HepG2 (cell line): ENCODE measurements around the gene PSRC1. TPM values are rescaled to one million over a fixed set of nuclear protein-coding genes. Genes with fewer than 3 reads are reported as not detected.

Source experiments
- BCLAF1 ChIP-seq: fragments of 450-650 bp; IDR thresholded peaks from 2 replicates; pipeline ENCODE4 v1.6.1; 2017; ENCODE audit warnings: mild to moderate bottlenecking
- BRF2 ChIP-seq: sonication (generic); formaldehyde crosslinking; IDR thresholded peaks from 2 replicates; pipeline ENCODE4 v1.8.1; 2022; ENCODE audit warnings: mild to moderate bottlenecking, missing genetic modification reagents
- CCAR2 ChIP-seq: fragments of 200-400 bp; formaldehyde crosslinking; optimal IDR thresholded peaks from 2 replicates; pipeline ENCODE3; 2018; ENCODE audit warnings: low read depth, mild to moderate bottlenecking, low read length, moderate library complexity
- DNMT1 ChIP-seq: sonication (generic); formaldehyde crosslinking; IDR thresholded peaks from 2 replicates; pipeline ENCODE4 v1.5.1; 2020; ENCODE audit warnings: mild to moderate bottlenecking, missing genetic modification reagents
- ETV6 ChIP-seq: sonication (generic); formaldehyde crosslinking; conservative IDR thresholded peaks from 2 replicates; pipeline ENCODE4 v1.4.0; 2020; ENCODE audit warnings: missing genetic modification reagents
- FOXA1 ChIP-seq, 2 experiments: fragments of 450-650 bp in 1 of 2; sonication (generic) in 1 of 2; formaldehyde crosslinking in 1 of 2; IDR thresholded peaks; 2 replicates each; pipeline versions ENCODE4 v1.4.0 to v1.6.1; 2016 to 2020; ENCODE audit warnings: missing genetic modification reagents in 1 of 2
- GABPA ChIP-seq, 2 experiments: IDR thresholded peaks; 2 replicates each; pipeline ENCODE4 v1.6.1; 2011 to 2016; ENCODE audit warnings: low read depth in 2 of 2, low read length in 1 of 2, missing biosample characterization in 1 of 2, missing genetic modification characterization in 1 of 2
- GLMP ChIP-seq: sonication (generic); formaldehyde crosslinking; IDR thresholded peaks from 2 replicates; pipeline ENCODE4 v1.9.0; 2021; ENCODE audit warnings: missing genetic modification reagents, mild to moderate bottlenecking, borderline replicate concordance
- MED8 ChIP-seq: sonication (generic); formaldehyde crosslinking; IDR thresholded peaks from 2 replicates; pipeline ENCODE4 v1.8.1; 2023; ENCODE audit warnings: mild to moderate bottlenecking, missing genetic modification reagents; ENCODE audit not compliant: insufficient replicate concordance
- MEF2D ChIP-seq: sonication (generic); formaldehyde crosslinking; IDR thresholded peaks from 2 replicates; pipeline ENCODE4 v1.5.1; 2020; ENCODE audit warnings: mild to moderate bottlenecking, missing genetic modification reagents
- MIER2 ChIP-seq: IDR thresholded peaks from 2 replicates; pipeline ENCODE4 v1.6.1; 2016; ENCODE audit warnings: missing biosample characterization, missing genetic modification reagents
- MTF1 ChIP-seq: sonication (generic); formaldehyde crosslinking; IDR thresholded peaks from 2 replicates; pipeline ENCODE4 v1.5.0; 2020; ENCODE audit warnings: missing genetic modification reagents
- NR2F6 ChIP-seq, 2 experiments: IDR thresholded peaks; 2 replicates each; pipeline ENCODE4 v1.6.1; 2016; ENCODE audit warnings: antibody characterized with exemption in 1 of 2, mild to moderate bottlenecking in 1 of 2
- NR3C1 ChIP-seq: sonication (generic); formaldehyde crosslinking; IDR thresholded peaks from 2 replicates; pipeline ENCODE4 v1.4.0; 2020; ENCODE audit warnings: missing genetic modification reagents
- NRL ChIP-seq: sonication (generic); formaldehyde crosslinking; IDR thresholded peaks from 2 replicates; pipeline ENCODE4 v1.5.0; 2020; ENCODE audit warnings: missing genetic modification reagents, mild to moderate bottlenecking, moderate library complexity, borderline replicate concordance
- TRIM22 ChIP-seq: fragments of 450-650 bp; IDR thresholded peaks from 2 replicates; pipeline ENCODE4 v1.6.1; 2017
- ZNF207 ChIP-seq: fragments of 450-650 bp; IDR thresholded peaks from 2 replicates; pipeline ENCODE4 v1.6.1; 2016; ENCODE audit warnings: antibody characterized with exemption, borderline replicate concordance
- ZNF282 ChIP-seq: fragments of 450-650 bp; IDR thresholded peaks from 2 replicates; pipeline ENCODE4 v1.6.1; 2018; ENCODE audit not compliant: partially characterized antibody
- ZNF430 ChIP-seq: sonication (generic); formaldehyde crosslinking; IDR thresholded peaks from 2 replicates; pipeline ENCODE4 v1.9.0; 2021; ENCODE audit warnings: mild to moderate bottlenecking, missing genetic modification reagents
- ZNF460 ChIP-seq: sonication (generic); formaldehyde crosslinking; IDR thresholded peaks from 2 replicates; pipeline ENCODE4 v1.5.1; 2020; ENCODE audit warnings: missing genetic modification reagents, mild to moderate bottlenecking, borderline replicate concordance
- ZNF672 ChIP-seq: sonication (generic); formaldehyde crosslinking; IDR thresholded peaks from 2 replicates; pipeline ENCODE4 v1.8.1; 2022; ENCODE audit warnings: missing genetic modification reagents
- ZNF792 ChIP-seq: IDR thresholded peaks from 2 replicates; pipeline ENCODE4 v1.6.1; 2016
- polyA plus RNA-seq, 8 experiments: library from polyadenylated mRNA; depleted of rRNA in 3 of 8; stranded (reverse) in 7 of 8; unstranded in 1 of 8; fragments of >200 nt; fragmentation: Illumina TruSeq in 4 of 8; extraction: Trizol in 4 of 8; gene quantifications; 2 replicates each; pipeline versions ENCODE4 v1.2.1 to v1.2.3, GENCODE V29; 2011 to 2016; ENCODE audit warnings: low read depth in 4 of 8, missing spikeins in 1 of 8, mixed read lengths in 1 of 8; ENCODE audit not compliant: insufficient read depth in 1 of 8
- total RNA-seq, 5 experiments: library from RNA; depleted of rRNA; stranded (reverse); fragments of >200 nt; fragmentation: Illumina TruSeq; extraction: Trizol; gene quantifications; 2 replicates each; pipeline ENCODE4 v1.2.3, GENCODE V29; 2016; ENCODE audit warnings: low read depth in 1 of 5

PSRC1 gene
- total and polyA plus RNA-seq, 2 of the 13 experiments (the other 11 are each of a cell fraction or from before 2014, with no cell fraction given): 28.6 to 30.3 TPM

- TF ChIP-seq DNMT1 (CRISPR knock-in tag): no peak
- no peak for TF ChIP-seq MED8
- no peak for TF ChIP-seq BRF2 (CRISPR knock-in tag)
- no peak for TF ChIP-seq NRL (CRISPR knock-in tag)
- TF ChIP-seq ZNF460: no peak
- TF ChIP-seq FOXA1 (IDR thresholded peaks at IDR 0.05): no peak
- TF ChIP-seq FOXA1 (CRISPR knock-in tag; IDR thresholded peaks at IDR 0.05): no peak
- no peak for TF ChIP-seq ZNF792 (CRISPR knock-in tag)
- TF ChIP-seq ZNF282: no peak
- no peak for TF ChIP-seq TRIM22
- no peak for TF ChIP-seq GABPA (IDR thresholded peaks at IDR 0.05; ENCODE audit: low read depth, low read length)
- TF ChIP-seq GABPA (CRISPR knock-in tag; IDR thresholded peaks at IDR 0.05; ENCODE audit: low read depth): peak; percentile 37; the same call in 1 of the 2 replicates
- no peak for TF ChIP-seq ZNF672 (CRISPR knock-in tag)
- TF ChIP-seq NR3C1 (CRISPR knock-in tag): no peak
- no peak for TF ChIP-seq BCLAF1
- no peak for TF ChIP-seq ZNF207
- no peak for TF ChIP-seq CCAR2
- no peak for TF ChIP-seq ETV6
- no peak; the same call in 1 of the 2 replicates for TF ChIP-seq NR2F6 (IDR thresholded peaks at IDR 0.05)
- TF ChIP-seq NR2F6 (CRISPR knock-in tag; IDR thresholded peaks at IDR 0.05): no peak
- peak; percentile 10; the same call in 1 of the 2 replicates for TF ChIP-seq MIER2 (CRISPR knock-in tag)
- peak; percentile 79; the same call in 1 of the 2 replicates for TF ChIP-seq MEF2D
- peak; percentile 94; the same call in 1 of the 2 replicates for TF ChIP-seq MTF1
- no peak for TF ChIP-seq GLMP (CRISPR knock-in tag)
- TF ChIP-seq ZNF430: no peak
These were observed 16.8 kb upstream of the PSRC1 start (continued) for GRCh38 chr1:109299558-109300343.
